Parathyroid adenoma (tissue), 2 donors: ENCODE results near the gene MAT2A.

Experiments
- H2AFZ ChIP-seq: fragments of 300-600 bp; sonication (generic); one replicate; pipeline ENCODE4 v1.7.0; 2017; ENCODE audit warnings: antibody characterized with exemption, mild to moderate bottlenecking
- H3K27ac ChIP-seq: fragments of 300-600 bp; sonication (generic); one replicate; pipeline ENCODE4 v1.7.0; 2017
- H3K27me3 ChIP-seq: fragments of 300-600 bp; sonication (generic); one replicate; pipeline ENCODE4 v1.7.0; 2017; ENCODE audit warnings: low read length; ENCODE audit not compliant: control insufficient read depth, insufficient read depth
- H3K36me3 ChIP-seq: fragments of 300-600 bp; sonication (generic); one replicate; pipeline ENCODE4 v1.7.0; 2017; ENCODE audit warnings: low read length; ENCODE audit not compliant: control insufficient read depth, insufficient read depth
- H3K4me1 ChIP-seq: fragments of 300-600 bp; sonication (generic); one replicate; pipeline ENCODE4 v1.7.0; 2017; ENCODE audit warnings: control low read depth
- H3K4me2 ChIP-seq: fragments of 300-600 bp; sonication (generic); one replicate; pipeline ENCODE4 v1.7.0; 2017; ENCODE audit warnings: low read length
- H3K4me3 ChIP-seq: fragments of 300-600 bp; sonication (generic); one replicate; pipeline ENCODE4 v1.7.0; 2017; ENCODE audit warnings: low read depth, low read length
- H3K79me2 ChIP-seq: fragments of 300-600 bp; sonication (generic); one replicate; pipeline ENCODE4 v1.7.0; 2017; ENCODE audit warnings: control low read depth
- H3K9ac ChIP-seq: fragments of 300-600 bp; sonication (generic); one replicate; pipeline ENCODE4 v1.7.0; 2017; ENCODE audit warnings: mild to moderate bottlenecking
- H3K9me3 ChIP-seq: fragments of 300-600 bp; sonication (generic); one replicate; pipeline ENCODE4 v1.7.0; 2017; ENCODE audit warnings: low read length; ENCODE audit not compliant: control insufficient read depth
- CTCF ChIP-seq: fragments of 300-600 bp; sonication (generic); IDR thresholded peaks from one replicate; pipeline ENCODE4 v1.7.0; 2017; ENCODE audit warnings: antibody characterized with exemption, mild to moderate bottlenecking
- donor health status: primary hyperparathyroidism.

The MAT2A gene

GRCh38 chr2:85545780-85546240, 6.8 kb downstream of the MAT2A start:
- TF ChIP-seq CTCF: no peak
- no peaks in the 10 kb centered on the region for H3K9me3 ChIP-seq
- H3K4me3 ChIP-seq: no peak overlapping the region
- H3K4me2 ChIP-seq: no peak overlapping the region
- no peaks in the 10 kb centered on the region for H3K27me3 ChIP-seq
- peaks cover 20% of the 10 kb centered on the region for H3K4me1 ChIP-seq
- no peaks in the 10 kb centered on the region for H3K79me2 ChIP-seq
- H2AFZ ChIP-seq: no peak overlapping the region
- no peaks in the 10 kb centered on the region for H3K36me3 ChIP-seq
- H3K27ac ChIP-seq: no peak overlapping the region
- H3K9ac ChIP-seq: no peak overlapping the region

- Histone ChIP-seq H3K79me2 (no peaks in the 10 kb centered on the region), H3K27me3 (no peaks in the 10 kb centered on the region), H3K27ac (no peak overlapping the region), H3K4me2 (no peak overlapping the region), H2AFZ (no peak overlapping the region), H3K9ac (no peak overlapping the region), H3K9me3 (no peaks in the 10 kb centered on the region), H3K4me1 (peaks cover 17% of the 10 kb centered on the region), H3K36me3 (no peaks in the 10 kb centered on the region), H3K4me3 (no peak overlapping the region)
- no peak for TF ChIP-seq CTCF
These were observed 8.3 kb downstream of the MAT2A start for GRCh38 chr2:85547089-85547858.

- no peak overlapping the region for H3K4me3 ChIP-seq
- no peaks in the 10 kb centered on the region for H3K27me3 ChIP-seq
- H3K79me2 ChIP-seq: no peaks in the 10 kb centered on the region
- peaks cover 14% of the 10 kb centered on the region for H3K4me1 ChIP-seq
- no peak for TF ChIP-seq CTCF
- no peaks in the 10 kb centered on the region for H3K9me3 ChIP-seq
- no peak overlapping the region for H3K27ac ChIP-seq
- no peaks in the 10 kb centered on the region for H3K36me3 ChIP-seq
- no peak overlapping the region for H3K4me2 ChIP-seq
- no peak overlapping the region for H2AFZ ChIP-seq
- H3K9ac ChIP-seq: no peak overlapping the region
These were observed 9.1 kb downstream of the MAT2A start for GRCh38 chr2:85547859-85548607.

- Histone ChIP-seq H2AFZ (no peak overlapping the region), H3K27ac (no peak overlapping the region), H3K4me1 (peaks cover 12% of the 10 kb centered on the region), H3K36me3 (no peaks in the 10 kb centered on the region), H3K27me3 (no peaks in the 10 kb centered on the region), H3K79me2 (no peaks in the 10 kb centered on the region), H3K9ac (no peak overlapping the region), H3K4me2 (no peak overlapping the region), H3K4me3 (no peak overlapping the region), H3K9me3 (no peaks in the 10 kb centered on the region)
- TF ChIP-seq CTCF: no peak
These were observed 9.6 kb downstream of the MAT2A start for GRCh38 chr2:85548608-85548900.
